BE2C (cell line): ENCODE data around the gene ADGRG2.

ENCODE experiments used
- DNase-seq: peaks from one replicate; pipeline ENCODE4 v3.0.0-alpha.2; 2020
- H3K27me3 ChIP-seq: fragments of 250-450 bp; sonication (Bioruptor Pico); 2 replicates; pipeline ENCODE4 v1.5.1; 2020; ENCODE audit warnings: mild to moderate bottlenecking
- H3K36me3 ChIP-seq: fragments of 250-450 bp; sonication (Bioruptor Pico); 2 replicates; pipeline ENCODE4 v1.5.1; 2020; ENCODE audit warnings: mild to moderate bottlenecking
- H3K4me1 ChIP-seq: fragments of 250-450 bp; sonication (Bioruptor Pico); 2 replicates; pipeline ENCODE4 v1.5.1; 2020
- H3K4me3 ChIP-seq: 2 replicates; pipeline ENCODE4 v1.5.1; 2011; ENCODE audit warnings: low read depth, low read length
- H3K9me3 ChIP-seq: fragments of 250-450 bp; sonication (Bioruptor Pico); 2 replicates; pipeline ENCODE4 v1.5.1; 2020
- CTCF ChIP-seq: IDR thresholded peaks from 2 replicates; pipeline ENCODE4 v1.5.1; 2012; ENCODE audit warnings: mild to moderate bottlenecking, low read depth, low read length

The ADGRG2 gene

GRCh38 chrX:19094654-19095053 lies 27.6 kb downstream of the ADGRG2 start:
- Histone ChIP-seq H3K4me1 (no peaks in the 10 kb centered on the region), H3K36me3 (no peaks in the 10 kb centered on the region), H3K9me3 (no peaks in the 10 kb centered on the region), H3K4me3 (no peak overlapping the region), H3K27me3 (no peaks in the 10 kb centered on the region)
- DNase-seq = no peak
- no peak for TF ChIP-seq CTCF

- TF ChIP-seq CTCF = no peak
- H3K4me1 ChIP-seq = no peaks in the 10 kb centered on the region
- no peak overlapping the region for H3K4me3 ChIP-seq
- DNase-seq = no peak
- H3K9me3 ChIP-seq = no peaks in the 10 kb centered on the region
- no peaks in the 10 kb centered on the region for H3K27me3 ChIP-seq
- no peaks in the 10 kb centered on the region for H3K36me3 ChIP-seq
These were observed 30.7 kb downstream of the ADGRG2 start for GRCh38 chrX:19091596-19091995.

GRCh38 chrX:19089555-19090040 lies 32.7 kb downstream of the ADGRG2 start:
- Histone ChIP-seq H3K9me3 (no peaks in the 10 kb centered on the region), H3K27me3 (no peaks in the 10 kb centered on the region), H3K4me3 (no peak overlapping the region), H3K4me1 (no peaks in the 10 kb centered on the region), H3K36me3 (no peaks in the 10 kb centered on the region)
- DNase-seq = no peak
- no peak for TF ChIP-seq CTCF

GRCh38 chrX:19086102-19086772 lies 36.0 kb downstream of the ADGRG2 start:
- H3K4me3 ChIP-seq = no peak overlapping the region
- no peaks in the 10 kb centered on the region for H3K36me3 ChIP-seq
- no peaks in the 10 kb centered on the region for H3K27me3 ChIP-seq
- DNase-seq = no peak
- no peak for TF ChIP-seq CTCF
- no peaks in the 10 kb centered on the region for H3K9me3 ChIP-seq
- H3K4me1 ChIP-seq = no peaks in the 10 kb centered on the region

- H3K36me3 ChIP-seq = no peaks in the 10 kb centered on the region
- H3K4me3 ChIP-seq = no peak overlapping the region
- H3K4me1 ChIP-seq = no peaks in the 10 kb centered on the region
- no peak for TF ChIP-seq CTCF
- H3K9me3 ChIP-seq = no peaks in the 10 kb centered on the region
- no peak for DNase-seq
- H3K27me3 ChIP-seq = no peaks in the 10 kb centered on the region
These were observed 36.6 kb downstream of the ADGRG2 start for GRCh38 chrX:19085666-19086065.

GRCh38 chrX:19075754-19076153 lies 46.5 kb downstream of the ADGRG2 start:
- H3K9me3 ChIP-seq = no peaks in the 10 kb centered on the region
- H3K27me3 ChIP-seq = no peaks in the 10 kb centered on the region
- H3K4me3 ChIP-seq = no peak overlapping the region
- no peaks in the 10 kb centered on the region for H3K4me1 ChIP-seq
- H3K36me3 ChIP-seq = no peaks in the 10 kb centered on the region
- DNase-seq = no peak
- TF ChIP-seq CTCF = no peak
